ENCODE results near the gene PIEZO2. TPM values are rescaled to one million over a fixed set of nuclear protein-coding genes. Genes with fewer than 3 reads are reported as not detected.
"Not testable (repeated sequence)": the region's sequence is repeated elsewhere in the genome, so short reads cannot be mapped to it uniquely, and the experiment has no call there.

The PIEZO2 gene
- polyA plus RNA-seq (0.12 and 0.30 TPM in 2 replicates), polyA minus RNA-seq (0.73 and 1.7 TPM in 2 replicates)

GRCh38 chr18:11149441-11150270 is at the start of gene PIEZO2:
Gene PIEZO2 (minus strand): TSS chr18:11149569. CDS start chr18:11148588, 981 bp downstream.
- Histone ChIP-seq H3K9me3 (ENCODE audit: low read length) (peaks cover 3% of the 10 kb centered on the region), H3F3A (ENCODE audit: insufficient read depth, low read length, poor library complexity, severe bottlenecking) (no peaks in the 10 kb centered on the region), H3K4me3 (ENCODE audit: low read length) (peak within 1 kb of the TSS; percentile 73), H3K9ac (ENCODE audit: low read length) (peak within 1 kb of the TSS; percentile 16), H3K27me3 (ENCODE audit: insufficient read depth, low read depth, low read length) (peaks cover 60% of the 10 kb centered on the region), H3K9me2 (ENCODE audit: insufficient read depth, low read length) (no peaks in the 10 kb centered on the region), H3K27ac (ENCODE audit: low read length) (no peak within 1 kb of the TSS), H3K36me3 (ENCODE audit: insufficient read depth, low read length) (no peaks in the 10 kb centered on the region), H2AFZ (ENCODE audit: low read depth, low read length) (no peak within 1 kb of the TSS), H3K79me2 (replicated peaks; ENCODE audit: insufficient read depth, low read length) (no peaks in the 10 kb centered on the region), H4K20me1 (ENCODE audit: insufficient read depth) (no peaks in the 10 kb centered on the region), H3K4me2 (ENCODE audit: low read length) (peak within 1 kb of the TSS; percentile 44)
- TF ChIP-seq RAD21 (conservative IDR thresholded peaks at IDR 0.05): peak; percentile 35
- TF ChIP-seq MXI1 (conservative IDR thresholded peaks at IDR 0.05; ENCODE audit: poor library complexity, severe bottlenecking): peak; percentile 49
- TF ChIP-seq POLR2AphosphoS5 (IDR thresholded peaks at IDR 0.05): no peak

GRCh38 chr18:11183637-11184036 is 34.3 kb upstream of the PIEZO2 start:
- Histone ChIP-seq H3K9me2 (ENCODE audit: insufficient read depth, low read length) (no peaks in the 10 kb centered on the region), H3K4me2 (ENCODE audit: low read length) (no peak overlapping the region), H3K9me3 (ENCODE audit: low read length) (no peaks in the 10 kb centered on the region), H2AFZ (ENCODE audit: low read depth, low read length) (no peak overlapping the region), H3K79me2 (replicated peaks; ENCODE audit: insufficient read depth, low read length) (no peaks in the 10 kb centered on the region), H3K27ac (ENCODE audit: low read length) (no peak overlapping the region), H3K9ac (ENCODE audit: low read length) (no peak overlapping the region), H3F3A (ENCODE audit: insufficient read depth, low read length, poor library complexity, severe bottlenecking) (no peaks in the 10 kb centered on the region), H3K36me3 (ENCODE audit: insufficient read depth, low read length) (no peaks in the 10 kb centered on the region), H3K4me3 (ENCODE audit: low read length) (no peak overlapping the region), H3K27me3 (ENCODE audit: insufficient read depth, low read depth, low read length) (no peaks in the 10 kb centered on the region), H4K20me1 (ENCODE audit: insufficient read depth) (no peaks in the 10 kb centered on the region)
- TF ChIP-seq POLR2AphosphoS5 (IDR thresholded peaks at IDR 0.05): no peak
- no peak for TF ChIP-seq EZH2 (IDR thresholded peaks at IDR 0.05; ENCODE audit: borderline replicate concordance, insufficient read depth, low read length, poor library complexity, severe bottlenecking)
- no peak for TF ChIP-seq MXI1 (conservative IDR thresholded peaks at IDR 0.05; ENCODE audit: poor library complexity, severe bottlenecking)
- TF ChIP-seq CTCF (IDR thresholded peaks at IDR 0.05; ENCODE audit: poor library complexity, severe bottlenecking): no peak
- no peak for TF ChIP-seq REST (IDR thresholded peaks at IDR 0.05; ENCODE audit: borderline replicate concordance)
- no peak for TF ChIP-seq SMC3 (conservative IDR thresholded peaks at IDR 0.05; ENCODE audit: poor library complexity)
- TF ChIP-seq RAD21 (conservative IDR thresholded peaks at IDR 0.05): no peak
- no peak for TF ChIP-seq TAF1 (IDR thresholded peaks at IDR 0.05; ENCODE audit: low read depth)
- no peak for TF ChIP-seq EP300 (conservative IDR thresholded peaks at IDR 0.05; ENCODE audit: poor library complexity, severe bottlenecking)

- not testable (repeated sequence) for H3K9me3 ChIP-seq (ENCODE audit: low read length); H3K27ac ChIP-seq (ENCODE audit: low read length); H3K27me3 ChIP-seq (ENCODE audit: insufficient read depth, low read depth, low read length); H3K9me2 ChIP-seq (ENCODE audit: insufficient read depth, low read length); H3K79me2 ChIP-seq (replicated peaks; ENCODE audit: insufficient read depth, low read length); H3K4me3 ChIP-seq (ENCODE audit: low read length); H3K36me3 ChIP-seq (ENCODE audit: insufficient read depth, low read length); H3F3A ChIP-seq (ENCODE audit: insufficient read depth, low read length, poor library complexity, severe bottlenecking); H4K20me1 ChIP-seq (ENCODE audit: insufficient read depth); H3K9ac ChIP-seq (ENCODE audit: low read length); H2AFZ ChIP-seq (ENCODE audit: low read depth, low read length); H3K4me2 ChIP-seq (ENCODE audit: low read length)
These were observed 32.3 kb upstream of the PIEZO2 start for GRCh38 chr18:11181629-11182028.
